ENCODE measurements around the gene RHOF.
A peak's percentile ranks its signal among the peaks of the same experiment; 100 is the strongest.

The RHOF gene

GRCh38 chr12:121819212-121819949 is 25.9 kb upstream of the RHOF start:
- DNase-seq: no peak

- DNase-seq: no peak
Measured at GRCh38 chr12:121817648-121818043, 24.2 kb upstream of the RHOF start.

- no peak for DNase-seq
Measured at GRCh38 chr12:121816925-121817647, 23.6 kb upstream of the RHOF start.

- DNase-seq: no peak
Measured at GRCh38 chr12:121815263-121815662, 21.8 kb upstream of the RHOF start.

- no peak for DNase-seq
Measured at GRCh38 chr12:121814429-121815119, 21.1 kb upstream of the RHOF start.

GRCh38 chr12:121813951-121814350 is 20.5 kb upstream of the RHOF start:
- no peak for DNase-seq

- no peak for DNase-seq
Measured at GRCh38 chr12:121812921-121813896, 19.7 kb upstream of the RHOF start.

- DNase-seq: no peak
Measured at GRCh38 chr12:121812320-121812871, 18.9 kb upstream of the RHOF start.

GRCh38 chr12:121811434-121812319 is 18.2 kb upstream of the RHOF start:
- peak; percentile 55 for DNase-seq

- no peak for DNase-seq
Measured at GRCh38 chr12:121810833-121811433, 17.4 kb upstream of the RHOF start.

GRCh38 chr12:121810234-121810817 is 16.8 kb upstream of the RHOF start:
- DNase-seq: no peak

GRCh38 chr12:121809712-121810116 is 16.2 kb upstream of the RHOF start:
- DNase-seq: no peak

- no peak for DNase-seq
Measured at GRCh38 chr12:121808623-121809022, 15.1 kb upstream of the RHOF start.

- DNase-seq: no peak
Measured at GRCh38 chr12:121807642-121808347, 14.3 kb upstream of the RHOF start.

GRCh38 chr12:121806546-121807423 is 13.3 kb upstream of the RHOF start:
- no peak for DNase-seq

- no peak for DNase-seq
Measured at GRCh38 chr12:121806009-121806545, 12.6 kb upstream of the RHOF start.

GRCh38 chr12:121805171-121806008 is 11.9 kb upstream of the RHOF start:
- peak; percentile 21 for DNase-seq

Measured in NCI-H1105 treated with DMSO at 0.1 percent for 48 hours (cell line).